Measurements from ENCODE around the gene TXNRD2.

The TXNRD2 gene

GRCh38 chr22:19878461-19879245 is 63.0 kb downstream of the TXNRD2 start:
- TF ChIP-seq REST (IDR thresholded peaks at IDR 0.05; ENCODE audit: low read depth), result 0 out of 2 replicates have a peak, but pooled peaks have one; percentile 16
- no peak for TF ChIP-seq FOXM1 (IDR thresholded peaks at IDR 0.05; ENCODE audit: borderline replicate concordance, low read depth)

- TF ChIP-seq TEAD4 (IDR thresholded peaks at IDR 0.05) (no peak), TCF12 (IDR thresholded peaks at IDR 0.05; ENCODE audit: low read depth) (no peak), YY1 (IDR thresholded peaks at IDR 0.05; ENCODE audit: low read depth) (no peak), CEBPB (IDR thresholded peaks at IDR 0.05) (no peak), REST (IDR thresholded peaks at IDR 0.05; ENCODE audit: low read depth) (no peak), USF1 (IDR thresholded peaks at IDR 0.05) (no peak), CREB1 (IDR thresholded peaks at IDR 0.05; ENCODE audit: low read depth) (no peak), ZBTB7A (IDR thresholded peaks at IDR 0.05; ENCODE audit: low read depth) (no peak), MAX (IDR thresholded peaks at IDR 0.05) (no peak), RAD21 (IDR thresholded peaks at IDR 0.05; ENCODE audit: low read depth) (no peak), NFIC (IDR thresholded peaks at IDR 0.05) (no peak), EGR1 (IDR thresholded peaks at IDR 0.05) (no peak), EP300 (IDR thresholded peaks at IDR 0.05; ENCODE audit: borderline replicate concordance) (no peak), FOXM1 (IDR thresholded peaks at IDR 0.05; ENCODE audit: borderline replicate concordance, low read depth) (no peak), TAF1 (IDR thresholded peaks at IDR 0.05; ENCODE audit: low read depth) (no peak)
These were observed 63.8 kb downstream of the TXNRD2 start for GRCh38 chr22:19877626-19878339.

GRCh38 chr22:19876941-19877625 is 64.5 kb downstream of the TXNRD2 start:
- TF ChIP-seq RAD21 (IDR thresholded peaks at IDR 0.05; ENCODE audit: low read depth) (no peak), TCF12 (IDR thresholded peaks at IDR 0.05; ENCODE audit: low read depth) (no peak), YY1 (IDR thresholded peaks at IDR 0.05; ENCODE audit: low read depth) (no peak), ZBTB7A (IDR thresholded peaks at IDR 0.05; ENCODE audit: low read depth) (no peak), MAX (IDR thresholded peaks at IDR 0.05) (no peak), CEBPB (IDR thresholded peaks at IDR 0.05) (no peak)

GRCh38 chr22:19876314-19876940 is 65.2 kb downstream of the TXNRD2 start:
- TF ChIP-seq RAD21 (IDR thresholded peaks at IDR 0.05; ENCODE audit: low read depth) (peak; percentile 28; the same call in 1 of the 2 replicates), CEBPB (IDR thresholded peaks at IDR 0.05) (no peak)

GRCh38 chr22:19875531-19876313 is 65.9 kb downstream of the TXNRD2 start:
- TF ChIP-seq CEBPB (IDR thresholded peaks at IDR 0.05) (no peak), EP300 (IDR thresholded peaks at IDR 0.05; ENCODE audit: borderline replicate concordance) (no peak), FOXM1 (IDR thresholded peaks at IDR 0.05; ENCODE audit: borderline replicate concordance, low read depth) (no peak), ZBTB7A (IDR thresholded peaks at IDR 0.05; ENCODE audit: low read depth) (0 out of 2 replicates have a peak, but pooled peaks have one; percentile 23)

Data from Ishikawa (cell line).